Measurements from ENCODE around the gene TLNRD1. TPM values are rescaled to one million over a fixed set of nuclear protein-coding genes. Genes with fewer than 3 reads are reported as not detected.
A peak's percentile ranks its signal among the peaks of the same experiment; 100 is the strongest.

Gene TLNRD1
- total RNA-seq, 5 donors from 2014 or later (not counting 1 experiment from before 2014, with no cell fraction given): 10.9 to 36.2 (median 29.8) TPM

- H3K4me3 ChIP-seq (ENCODE audit: control insufficient read depth in 1 of 2, extremely low read depth in 1 of 2, low read length in 1 of 2): no peak overlapping the region
- H3K4me1 ChIP-seq (ENCODE audit: control insufficient read depth in 1 of 2, extremely low read depth in 1 of 2, insufficient read depth in 2 of 2, low read length in 2 of 2): no peaks in the 10 kb centered on the region
- peaks cover 12 to 19% (median 18%) of the 10 kb centered on the region in 3 donors for H3K4me1 Mint-ChIP-seq
- CTCF ChIA-PET: interaction anchor here (0.7 to 2.3 kb wide), 4 partner anchors 19 to 1281 kb away, joined by 3 to 7 read pairs (median 4); no protein-coding TSS in a partner anchor
- WGBS (ENCODE audit: insufficient coverage): 100% methylated on average over 3 of the region's 4 CpGs
- no peak overlapping the region for H3K27ac Mint-ChIP-seq
- POLR2A ChIA-PET: no interaction called here
- H3K27me3 Mint-ChIP-seq: no peaks in the 10 kb centered on the region
- H3K9me3 Mint-ChIP-seq: peaks cover 0 to 4% (median 0%) of the 10 kb centered on the region in 3 donors
- DNase-seq (no peak), ATAC-seq (replicated peaks in 1 of 4) (no peak)
- no peaks in the 10 kb centered on the region for H3K9me3 ChIP-seq
- H3K27ac ChIP-seq (ENCODE audit: low read length): no peak overlapping the region
- H3K36me3 ChIP-seq (ENCODE audit: control insufficient read depth in 2 of 2, extremely low read depth in 1 of 2, insufficient read depth in 1 of 2, low read length in 1 of 2): peaks cover 12 to 18% of the 10 kb centered on the region in 2 donors
- no peaks in the 10 kb centered on the region for H3K27me3 ChIP-seq (replicated peaks in 1 of 2; ENCODE audit: control insufficient read depth in 2 of 2, extremely low read depth in 1 of 2, insufficient read depth in 2 of 2, low read length in 1 of 2)
- H3K4me3 Mint-ChIP-seq: no peak overlapping the region
- peaks cover 40% of the 10 kb centered on the region for H3K36me3 Mint-ChIP-seq
Observed at GRCh38 chr15:80967991-80968510, 32.7 kb upstream of the TLNRD1 start.

GRCh38 chr15:80969316-80969715 lies 31.4 kb upstream of the TLNRD1 start:
- no peak overlapping the region for H3K4me3 Mint-ChIP-seq
- H3K36me3 Mint-ChIP-seq: peaks cover 28% of the 10 kb centered on the region
- H3K27ac ChIP-seq (ENCODE audit: low read length): no peak overlapping the region
- 95% methylated on average over 4 of the region's 7 CpGs for WGBS (ENCODE audit: insufficient coverage)
- ATAC-seq (replicated peaks in 1 of 4): no peak
- H3K27me3 ChIP-seq (replicated peaks in 1 of 2; ENCODE audit: control insufficient read depth in 2 of 2, extremely low read depth in 1 of 2, insufficient read depth in 2 of 2, low read length in 1 of 2): no peaks in the 10 kb centered on the region
- peaks cover 15 to 18% of the 10 kb centered on the region in 2 donors for H3K36me3 ChIP-seq (ENCODE audit: control insufficient read depth in 2 of 2, extremely low read depth in 1 of 2, insufficient read depth in 1 of 2, low read length in 1 of 2)
- H3K27me3 Mint-ChIP-seq: no peaks in the 10 kb centered on the region
- H3K9me3 Mint-ChIP-seq: peaks cover 0 to 2% (median 0%) of the 10 kb centered on the region in 3 donors
- H3K4me3 ChIP-seq (ENCODE audit: control insufficient read depth in 1 of 2, extremely low read depth in 1 of 2, low read length in 1 of 2): no peak overlapping the region
- no peak overlapping the region for H3K27ac Mint-ChIP-seq
- no peak for DNase-seq
- POLR2A ChIA-PET: no interaction called here
- H3K9me3 ChIP-seq: no peaks in the 10 kb centered on the region
- H3K4me1 Mint-ChIP-seq: peaks cover 5 to 16% (median 12%) of the 10 kb centered on the region in 3 donors
- CTCF ChIA-PET: interaction anchor here (0.6 to 2.1 kb wide), 8 partner anchors 12 to 513 kb away, joined by 3 to 15 read pairs (median 6); no protein-coding TSS in a partner anchor
- no peaks in the 10 kb centered on the region for H3K4me1 ChIP-seq (ENCODE audit: control insufficient read depth in 1 of 2, extremely low read depth in 1 of 2, insufficient read depth in 2 of 2, low read length in 2 of 2)

DNA sequence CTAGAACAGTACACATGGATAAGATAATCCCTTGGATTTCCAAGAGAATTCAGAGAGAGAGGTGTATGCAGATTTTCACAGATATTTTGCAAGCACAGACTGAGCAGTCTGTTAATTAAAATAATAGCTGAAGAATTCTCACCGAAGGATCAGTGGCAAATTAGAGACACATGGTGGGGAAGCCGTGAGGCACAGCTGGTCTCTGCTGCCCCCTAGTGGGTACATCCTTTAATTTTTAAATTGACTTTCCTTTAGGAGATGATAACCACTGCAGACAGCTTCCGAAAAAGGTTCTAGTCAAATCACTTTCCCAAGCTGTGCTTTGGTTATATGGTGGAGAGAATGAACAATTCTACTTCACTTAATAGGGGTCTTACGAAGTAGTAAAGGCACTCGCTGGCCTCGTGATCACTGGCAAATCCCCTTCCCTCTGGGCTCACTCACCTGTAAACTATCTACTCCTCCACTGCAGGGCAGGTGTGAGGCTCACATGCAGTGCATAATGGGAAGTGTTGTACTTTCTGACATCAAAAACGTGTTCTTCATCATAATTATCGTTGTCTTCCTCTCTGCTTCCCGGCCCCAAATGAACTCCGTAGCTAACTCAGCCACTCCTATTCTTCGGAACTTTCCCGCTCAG lies 30.6 kb upstream of the TLNRD1 start:
- no peaks in the 10 kb centered on the region for H3K27me3 ChIP-seq (replicated peaks in 1 of 2; ENCODE audit: control insufficient read depth in 2 of 2, extremely low read depth in 1 of 2, insufficient read depth in 2 of 2, low read length in 1 of 2)
- 82% methylated on average over 6 of the region's 12 CpGs for WGBS (ENCODE audit: insufficient coverage)
- POLR2A ChIA-PET: no interaction called here
- H3K27ac Mint-ChIP-seq: no peak overlapping the region
- no peaks in the 10 kb centered on the region for H3K27me3 Mint-ChIP-seq
- no peaks in the 10 kb centered on the region for H3K9me3 Mint-ChIP-seq
- CTCF ChIA-PET: interaction anchor here (0.6 to 2.1 kb wide), 9 partner anchors 13 to 1090 kb away, joined by 3 to 15 read pairs (median 5); no protein-coding TSS in a partner anchor
- peaks cover 20% of the 10 kb centered on the region for H3K36me3 Mint-ChIP-seq
- H3K27ac ChIP-seq (ENCODE audit: low read length): no peak overlapping the region
- H3K4me3 ChIP-seq (ENCODE audit: control insufficient read depth in 1 of 2, extremely low read depth in 1 of 2, low read length in 1 of 2): no peak overlapping the region
- no peaks in the 10 kb centered on the region for H3K9me3 ChIP-seq
- peaks cover 0 to 1% of the 10 kb centered on the region in 2 experiments for H3K4me1 ChIP-seq (ENCODE audit: control insufficient read depth in 1 of 2, extremely low read depth in 1 of 2, insufficient read depth in 2 of 2, low read length in 2 of 2)
- peaks cover 11 to 16% (median 13%) of the 10 kb centered on the region in 3 donors for H3K4me1 Mint-ChIP-seq
- DNase-seq (peak in 32 of 35 experiments; percentile 8 to 82 (median 47)), ATAC-seq (replicated peaks in 1 of 4) (peak; percentile 43 to 65 (median 56))
- peaks cover 15 to 18% of the 10 kb centered on the region in 2 donors for H3K36me3 ChIP-seq (ENCODE audit: control insufficient read depth in 2 of 2, extremely low read depth in 1 of 2, insufficient read depth in 1 of 2, low read length in 1 of 2)
- no peak overlapping the region for H3K4me3 Mint-ChIP-seq

DNA sequence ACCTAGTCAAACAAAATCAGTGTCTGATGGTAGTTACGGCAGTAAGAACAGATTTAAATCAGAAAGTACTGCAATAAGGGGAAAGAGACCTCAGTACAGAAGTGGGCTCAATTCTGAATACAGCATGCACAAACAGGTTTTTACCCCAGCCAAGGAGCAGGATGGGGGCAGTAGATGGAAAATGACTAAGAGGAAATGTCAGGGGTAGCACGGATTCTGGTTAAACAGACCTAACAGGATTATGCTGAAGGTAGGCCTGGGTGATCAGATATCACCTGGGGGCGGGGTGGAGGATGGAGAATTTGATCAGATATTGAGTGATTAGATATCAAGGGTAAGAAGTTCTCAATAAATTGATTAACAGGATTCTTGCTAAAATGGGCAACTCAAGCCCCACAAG lies 30.1 kb upstream of the TLNRD1 start:
- H3K27ac Mint-ChIP-seq: no peak overlapping the region

DNA sequence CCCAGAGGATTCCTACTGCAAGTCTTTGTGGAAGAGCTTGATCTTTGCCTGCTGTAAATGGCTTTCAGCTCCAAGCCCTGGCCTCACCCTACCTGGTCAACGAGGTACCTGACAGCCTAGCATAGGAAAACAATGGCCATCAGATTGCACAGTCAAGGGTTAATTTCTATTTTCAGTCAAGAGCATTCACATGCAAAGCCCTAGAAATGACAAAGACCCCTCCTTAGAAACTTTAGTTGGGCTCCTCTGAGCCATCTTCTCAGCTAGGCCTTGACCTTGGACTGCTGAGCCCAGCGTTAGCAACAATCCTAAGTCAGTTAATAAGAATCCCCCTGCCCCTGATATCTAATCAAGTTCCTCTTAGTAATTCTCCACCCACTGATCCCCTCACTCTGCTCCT lies 29.6 kb upstream of the TLNRD1 start:
- H3K27ac ChIP-seq (ENCODE audit: low read length): no peak overlapping the region
- Mint-ChIP-seq H3K4me1 (peaks cover 16 to 22% (median 20%) of the 10 kb centered on the region in 3 donors), H3K36me3 (peaks cover 15% of the 10 kb centered on the region), H3K9me3 (no peaks in the 10 kb centered on the region), H3K4me3 (no peak overlapping the region), H3K27me3 (no peaks in the 10 kb centered on the region), H3K27ac (peak overlapping the region in 1 of 2 donors; percentile 12)
- H3K36me3 ChIP-seq (ENCODE audit: control insufficient read depth in 2 of 2, extremely low read depth in 1 of 2, insufficient read depth in 1 of 2, low read length in 1 of 2): peaks cover 15 to 18% of the 10 kb centered on the region in 2 donors
- POLR2A ChIA-PET: interaction anchor here in 1 of 2 donors (0.5 kb wide), 1 partner anchor 29 kb away, joined by 3 read pairs; no protein-coding TSS in a partner anchor
- whole genome bisulfite sequencing (ENCODE audit: insufficient coverage): 100% methylated on average over 2 of the region's 2 CpGs
- peaks cover 0 to 2% of the 10 kb centered on the region in 2 experiments for H3K4me1 ChIP-seq (ENCODE audit: control insufficient read depth in 1 of 2, extremely low read depth in 1 of 2, insufficient read depth in 2 of 2, low read length in 2 of 2)
- no peak overlapping the region for H3K4me3 ChIP-seq (ENCODE audit: control insufficient read depth in 1 of 2, extremely low read depth in 1 of 2, low read length in 1 of 2)
- H3K9me3 ChIP-seq: no peaks in the 10 kb centered on the region
- no peak for DNase-seq
- CTCF ChIA-PET: interaction anchor here in 1 of 2 donors (0.7 to 2.1 kb wide), 2 partner anchors 9 to 515 kb away, joined by 4 to 7 read pairs; no protein-coding TSS in a partner anchor
- no peak for ATAC-seq (replicated peaks in 1 of 4)
- H3K27me3 ChIP-seq (replicated peaks in 1 of 2; ENCODE audit: control insufficient read depth in 2 of 2, extremely low read depth in 1 of 2, insufficient read depth in 2 of 2, low read length in 1 of 2): no peaks in the 10 kb centered on the region

More for the DNA sequence above, 30.1 kb upstream of the TLNRD1 start:
- Mint-ChIP-seq H3K9me3 (no peaks in the 10 kb centered on the region), H3K4me1 (peaks cover 16 to 22% (median 19%) of the 10 kb centered on the region in 3 donors), H3K4me3 (no peak overlapping the region), H3K27me3 (no peaks in the 10 kb centered on the region), H3K36me3 (peaks cover 15% of the 10 kb centered on the region)
- ATAC-seq (replicated peaks in 1 of 4): no peak
- Histone ChIP-seq H3K36me3 (ENCODE audit: control insufficient read depth in 2 of 2, extremely low read depth in 1 of 2, insufficient read depth in 1 of 2, low read length in 1 of 2) (peaks cover 15 to 18% of the 10 kb centered on the region in 2 donors), H3K4me1 (ENCODE audit: control insufficient read depth in 1 of 2, extremely low read depth in 1 of 2, insufficient read depth in 2 of 2, low read length in 2 of 2) (peaks cover 0 to 2% of the 10 kb centered on the region in 2 experiments), H3K27ac (ENCODE audit: low read length) (no peak overlapping the region), H3K4me3 (ENCODE audit: control insufficient read depth in 1 of 2, extremely low read depth in 1 of 2, low read length in 1 of 2) (no peak overlapping the region), H3K9me3 (no peaks in the 10 kb centered on the region), H3K27me3 (replicated peaks in 1 of 2; ENCODE audit: control insufficient read depth in 2 of 2, extremely low read depth in 1 of 2, insufficient read depth in 2 of 2, low read length in 1 of 2) (no peaks in the 10 kb centered on the region)
- POLR2A ChIA-PET: no interaction called here
- WGBS (ENCODE audit: insufficient coverage): 85% methylated on average over 3 of the region's 3 CpGs
- DNase-seq: no peak
- CTCF ChIA-PET: interaction anchor here (0.6 to 2.1 kb wide), 5 partner anchors 195 to 1090 kb away, joined by 3 to 15 read pairs (median 8); no protein-coding TSS in a partner anchor

DNA sequence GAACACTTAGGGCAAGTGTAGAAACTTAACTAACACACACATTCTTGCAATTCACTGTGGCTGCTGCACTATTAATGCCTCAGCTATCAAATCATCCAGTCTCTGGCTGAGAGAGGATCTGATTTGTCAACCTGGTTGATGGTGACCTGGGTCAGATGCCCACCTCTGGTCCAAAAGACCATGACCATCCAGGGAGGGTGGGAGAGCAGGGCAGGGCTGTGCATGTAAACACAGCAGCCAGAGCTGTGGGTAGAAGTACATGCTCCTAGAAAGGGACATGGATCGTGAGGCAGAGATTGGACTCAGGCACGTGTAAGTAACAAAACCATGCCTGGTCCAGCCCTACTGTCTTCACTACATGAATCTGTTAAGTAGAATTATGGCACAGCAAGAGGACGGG lies 28.4 kb upstream of the TLNRD1 start:
- peaks cover 26 to 32% (median 29%) of the 10 kb centered on the region in 3 donors for H3K4me1 Mint-ChIP-seq
- DNase-seq: no peak
- peaks cover 17% of the 10 kb centered on the region for H3K36me3 Mint-ChIP-seq
- no peaks in the 10 kb centered on the region for H3K9me3 ChIP-seq
- peaks cover 15% of the 10 kb centered on the region in 2 donors for H3K36me3 ChIP-seq (ENCODE audit: control insufficient read depth in 2 of 2, extremely low read depth in 1 of 2, insufficient read depth in 1 of 2, low read length in 1 of 2)
- H3K9me3 Mint-ChIP-seq: no peaks in the 10 kb centered on the region
- peaks cover 0 to 6% of the 10 kb centered on the region in 2 experiments for H3K4me1 ChIP-seq (ENCODE audit: control insufficient read depth in 1 of 2, extremely low read depth in 1 of 2, insufficient read depth in 2 of 2, low read length in 2 of 2)
- no peak overlapping the region for H3K4me3 ChIP-seq (ENCODE audit: control insufficient read depth in 1 of 2, extremely low read depth in 1 of 2, low read length in 1 of 2)
- CTCF ChIA-PET: interaction anchor here in 1 of 2 donors (0.7 to 0.8 kb wide), 3 partner anchors 13 to 517 kb away, joined by 3 to 4 read pairs (median 3); no protein-coding TSS in a partner anchor
- no peak for ATAC-seq (replicated peaks in 1 of 4)
- 100% methylated on average over 2 of the region's 3 CpGs for WGBS (ENCODE audit: insufficient coverage)
- no peak overlapping the region for H3K27ac ChIP-seq (ENCODE audit: low read length)
- H3K27me3 ChIP-seq (replicated peaks in 1 of 2; ENCODE audit: control insufficient read depth in 2 of 2, extremely low read depth in 1 of 2, insufficient read depth in 2 of 2, low read length in 1 of 2): no peaks in the 10 kb centered on the region
- H3K27me3 Mint-ChIP-seq: no peaks in the 10 kb centered on the region
- H3K4me3 Mint-ChIP-seq: no peak overlapping the region
- peak overlapping the region in 1 of 2 donors; percentile 32 for H3K27ac Mint-ChIP-seq
- POLR2A ChIA-PET: no interaction called here

Data from T-cell (primary cell).